ENCODE results near the gene ZDHHC19. TPM values are rescaled to one million over a fixed set of nuclear protein-coding genes. Genes with fewer than 3 reads are reported as not detected.
A peak's percentile ranks its signal among the peaks of the same experiment; 100 is the strongest.
"Not testable (repeated sequence)": the region's sequence is repeated elsewhere in the genome, so short reads cannot be mapped to it uniquely, and the experiment has no call there.

ZDHHC19 gene
- total RNA-seq, 2 donors from 2014 or later: not detected

DNA sequence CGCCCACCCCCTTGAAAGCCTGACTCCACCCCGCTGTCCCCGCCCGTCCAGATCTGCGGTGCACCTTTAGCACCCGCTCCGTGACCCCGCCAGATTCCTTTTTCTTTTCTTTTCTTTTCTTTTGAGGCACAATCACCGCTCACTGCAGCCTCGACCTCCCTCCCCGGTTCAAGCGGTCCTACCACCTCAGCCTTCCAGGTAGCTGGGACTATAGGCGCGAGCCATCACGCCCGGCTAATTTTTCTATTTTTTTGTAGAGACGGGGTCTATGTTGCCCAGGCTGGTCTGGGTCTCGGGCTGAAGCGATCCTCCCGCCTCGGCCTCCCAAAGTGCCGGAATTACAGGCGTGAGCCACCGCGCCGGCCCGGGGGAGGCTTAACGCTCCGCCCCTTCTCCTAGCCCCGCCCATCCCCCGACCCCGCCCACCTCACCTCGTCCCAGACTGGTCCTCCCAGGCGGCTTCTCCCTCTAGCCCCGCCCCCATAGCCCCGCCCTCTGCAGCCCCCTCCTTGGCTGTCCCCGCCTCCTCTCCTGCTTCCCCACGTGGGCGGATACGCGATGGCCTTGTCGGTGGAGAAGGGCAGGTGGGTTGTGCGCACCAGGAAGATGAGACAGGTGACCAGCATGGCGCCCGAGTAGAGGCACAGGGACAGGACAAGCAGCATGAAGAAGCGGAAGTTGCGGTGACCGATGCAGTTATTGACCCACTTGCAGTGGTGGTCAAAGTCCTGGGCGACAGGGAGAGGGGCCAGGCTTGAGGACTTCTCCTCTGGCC, 3.2 kb downstream of the ZDHHC19 start:
- H3K4me1 ChIP-seq: peaks cover 5% of the 10 kb centered on the region
- no peak for TF ChIP-seq POLR2A (IDR thresholded peaks at IDR 0.05)
- TF ChIP-seq, protein P1, sequence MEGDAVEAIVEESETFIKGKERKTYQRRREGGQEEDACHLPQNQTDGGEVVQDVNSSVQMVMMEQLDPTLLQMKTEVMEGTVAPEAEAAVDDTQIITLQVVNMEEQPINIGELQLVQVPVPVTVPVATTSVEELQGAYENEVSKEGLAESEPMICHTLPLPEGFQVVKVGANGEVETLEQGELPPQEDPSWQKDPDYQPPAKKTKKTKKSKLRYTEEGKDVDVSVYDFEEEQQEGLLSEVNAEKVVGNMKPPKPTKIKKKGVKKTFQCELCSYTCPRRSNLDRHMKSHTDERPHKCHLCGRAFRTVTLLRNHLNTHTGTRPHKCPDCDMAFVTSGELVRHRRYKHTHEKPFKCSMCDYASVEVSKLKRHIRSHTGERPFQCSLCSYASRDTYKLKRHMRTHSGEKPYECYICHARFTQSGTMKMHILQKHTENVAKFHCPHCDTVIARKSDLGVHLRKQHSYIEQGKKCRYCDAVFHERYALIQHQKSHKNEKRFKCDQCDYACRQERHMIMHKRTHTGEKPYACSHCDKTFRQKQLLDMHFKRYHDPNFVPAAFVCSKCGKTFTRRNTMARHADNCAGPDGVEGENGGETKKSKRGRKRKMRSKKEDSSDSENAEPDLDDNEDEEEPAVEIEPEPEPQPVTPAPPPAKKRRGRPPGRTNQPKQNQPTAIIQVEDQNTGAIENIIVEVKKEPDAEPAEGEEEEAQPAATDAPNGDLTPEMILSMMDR (IDR thresholded peaks at IDR 0.05): no peak
- 22 to 34% methylated on average over 29 to 45 of the region's 49 CpGs for WGBS, 2 donors
- intact Hi-C loops (cut with DNase I): no loop called here
- ATAC-seq (peak; percentile 64), DNase-seq (peak in 3 of 4 donors; percentile 50 to 59 (median 58))
- H3K27ac ChIP-seq: no peak overlapping the region
- no peak overlapping the region for H3K4me3 ChIP-seq
- no peaks in the 10 kb centered on the region for H3K36me3 ChIP-seq (replicated peaks in 1 of 2; ENCODE audit: insufficient read depth in 1 of 2, low read depth in 2 of 2)
- H3K27me3 ChIP-seq: no peaks in the 10 kb centered on the region
- no peaks in the 10 kb centered on the region for H3K9me3 ChIP-seq

GRCh38 chr3:196207159-196207832, 3.9 kb downstream of the ZDHHC19 start:
- Histone ChIP-seq H3K36me3 (replicated peaks in 1 of 2; ENCODE audit: insufficient read depth in 1 of 2, low read depth in 2 of 2) (no peaks in the 10 kb centered on the region), H3K27ac (no peak overlapping the region), H3K4me1 (peaks cover 5% of the 10 kb centered on the region), H3K27me3 (no peaks in the 10 kb centered on the region), H3K9me3 (no peaks in the 10 kb centered on the region), H3K4me3 (no peak overlapping the region)
- no peak for TF ChIP-seq POLR2A (IDR thresholded peaks at IDR 0.05)
- TF ChIP-seq, protein P1 (IDR thresholded peaks at IDR 0.05): no peak
- DNase-seq (peak in 1 of 4 donors; percentile 38), ATAC-seq (peak; percentile 27)
- intact Hi-C loops (cut with DNase I): no loop called here
- WGBS, 2 donors: 67% methylated on average over 1 to 2 of the region's 70 CpGs

GRCh38 chr3:196205442-196206205, 5.6 kb downstream of the ZDHHC19 start:
- ATAC-seq; DNase-seq; intact Hi-C loops (cut with DNase I); H3K4me3 ChIP-seq; H3K9me3 ChIP-seq; H3K27ac ChIP-seq; H3K36me3 ChIP-seq (replicated peaks in 1 of 2; ENCODE audit: insufficient read depth in 1 of 2, low read depth in 2 of 2); H3K4me1 ChIP-seq; H3K27me3 ChIP-seq: not testable (repeated sequence)
- WGBS, 2 donors: 79 to 83% methylated on average over 9 of the region's 9 CpGs

- Histone ChIP-seq H3K36me3 (replicated peaks in 1 of 2; ENCODE audit: insufficient read depth in 1 of 2, low read depth in 2 of 2) (no peaks in the 10 kb centered on the region), H3K27ac (no peak overlapping the region), H3K27me3 (no peaks in the 10 kb centered on the region), H3K4me3 (no peak overlapping the region), H3K4me1 (peaks cover 5% of the 10 kb centered on the region), H3K9me3 (no peaks in the 10 kb centered on the region)
- no peak for TF ChIP-seq POLR2A (IDR thresholded peaks at IDR 0.05)
- TF ChIP-seq, protein P1 (IDR thresholded peaks at IDR 0.05): no peak
- DNase-seq (no peak), ATAC-seq (no peak)
- 78 to 79% methylated on average over 3 of the region's 3 CpGs for WGBS, 2 donors
- intact Hi-C loops (cut with DNase I): no loop called here
Measured at GRCh38 chr3:196203846-196204245, 7.4 kb downstream of the ZDHHC19 start.

DNA sequence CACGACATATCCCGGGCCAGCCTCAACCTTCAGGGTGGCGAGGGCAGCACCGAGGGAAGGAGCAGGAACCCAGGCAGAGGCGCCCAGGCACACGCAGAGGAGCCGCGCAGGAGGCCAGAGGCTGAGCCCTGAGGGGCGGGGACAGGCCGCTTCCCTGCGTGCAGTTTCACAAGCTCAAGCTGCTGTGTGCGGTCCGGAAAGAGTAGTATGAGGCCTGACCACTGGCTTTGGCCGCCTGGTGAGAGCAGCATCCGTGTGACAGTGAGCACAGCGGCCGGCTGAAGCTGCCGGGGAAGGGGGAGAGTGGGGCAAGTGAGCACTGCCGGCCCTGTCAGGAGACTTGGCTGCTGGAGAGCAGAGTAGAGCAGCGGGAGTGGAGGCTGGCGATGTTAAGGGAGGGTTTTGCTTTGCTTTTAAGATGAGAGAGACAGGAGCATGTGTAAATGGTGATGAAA, 8.7 kb downstream of the ZDHHC19 start:
- no peak for TF ChIP-seq POLR2A (IDR thresholded peaks at IDR 0.05)
- TF ChIP-seq, protein P1 (IDR thresholded peaks at IDR 0.05): no peak
- no peaks in the 10 kb centered on the region for H3K9me3 ChIP-seq
- intact Hi-C loops (cut with DNase I): no loop called here
- H3K27ac ChIP-seq: no peak overlapping the region
- no peaks in the 10 kb centered on the region for H3K27me3 ChIP-seq
- H3K4me3 ChIP-seq: no peak overlapping the region
- peak in 1 of 4 donors; percentile 56 for DNase-seq
- peaks cover 5% of the 10 kb centered on the region for H3K4me1 ChIP-seq
- WGBS, 2 donors: 60 to 61% methylated on average over 14 to 21 of the region's 21 CpGs
- ATAC-seq: no peak
- no peaks in the 10 kb centered on the region for H3K36me3 ChIP-seq (replicated peaks in 1 of 2; ENCODE audit: insufficient read depth in 1 of 2, low read depth in 2 of 2)

Data from body of pancreas (tissue), 4 donors.